RWPE2 (cell line): ENCODE results near the gene EHD3.

Source experiments
- ATAC-seq: fragments of 200-7000 bp; cut with Tn5 transposase; 3 replicates; pipeline ENCODE4 v1.9.1; 2021; ENCODE audit warnings: low read depth
- DNase-seq: peaks from one replicate; pipeline ENCODE4 v3.0.0-alpha.2; 2020; ENCODE audit warnings: low spot score
- H3K27ac ChIP-seq: fragments of 450-650 bp; 2 replicates; pipeline ENCODE4 v1.5.1; 2017; ENCODE audit warnings: mild to moderate bottlenecking; ENCODE audit not compliant: poor library complexity, severe bottlenecking
- H3K27me3 ChIP-seq: fragments of 250-450 bp; sonication (Bioruptor Pico); 2 replicates; pipeline ENCODE4 v1.5.1; 2021; ENCODE audit warnings: mild to moderate bottlenecking, moderate library complexity; ENCODE audit not compliant: insufficient read depth, poor library complexity, severe bottlenecking
- H3K36me3 ChIP-seq: fragments of 250-450 bp; sonication (Bioruptor Pico); 2 replicates; pipeline ENCODE4 v1.5.1; 2020; ENCODE audit warnings: low read depth, mild to moderate bottlenecking, moderate library complexity
- H3K4me1 ChIP-seq: fragments of 250-450 bp; sonication (Bioruptor Pico); 2 replicates; pipeline ENCODE4 v1.5.1; 2021; ENCODE audit warnings: mild to moderate bottlenecking, moderate library complexity; ENCODE audit not compliant: insufficient read depth, poor library complexity, severe bottlenecking
- H3K4me3 ChIP-seq: fragments of 250-450 bp; sonication (Bioruptor Pico); 2 replicates; pipeline ENCODE4 v1.5.1; 2021; ENCODE audit warnings: mild to moderate bottlenecking, moderate library complexity; ENCODE audit not compliant: severe bottlenecking
- H3K9me3 ChIP-seq: fragments of 250-450 bp; sonication (Bioruptor Pico); 2 replicates; pipeline ENCODE4 v1.5.1; 2021; ENCODE audit warnings: mild to moderate bottlenecking, moderate library complexity; ENCODE audit not compliant: severe bottlenecking
- TF ChIP-seq, protein P1 (sequence below): fragments of 450-650 bp; IDR thresholded peaks from one replicate; pipeline ENCODE4 v1.5.1; 2017; ENCODE audit warnings: mild to moderate bottlenecking, moderate library complexity; ENCODE audit not compliant: poor library complexity, severe bottlenecking

EHD3 gene

GRCh38 chr2:31304816-31305215 is 70.9 kb downstream of the EHD3 start:
- DNase-seq (no peak), ATAC-seq (no peak)
- H3K4me3 ChIP-seq: no peak overlapping the region
- H3K27ac ChIP-seq: no peak overlapping the region
- no peaks in the 10 kb centered on the region for H3K9me3 ChIP-seq
- no peaks in the 10 kb centered on the region for H3K4me1 ChIP-seq
- no peaks in the 10 kb centered on the region for H3K36me3 ChIP-seq
- TF ChIP-seq, protein P1, sequence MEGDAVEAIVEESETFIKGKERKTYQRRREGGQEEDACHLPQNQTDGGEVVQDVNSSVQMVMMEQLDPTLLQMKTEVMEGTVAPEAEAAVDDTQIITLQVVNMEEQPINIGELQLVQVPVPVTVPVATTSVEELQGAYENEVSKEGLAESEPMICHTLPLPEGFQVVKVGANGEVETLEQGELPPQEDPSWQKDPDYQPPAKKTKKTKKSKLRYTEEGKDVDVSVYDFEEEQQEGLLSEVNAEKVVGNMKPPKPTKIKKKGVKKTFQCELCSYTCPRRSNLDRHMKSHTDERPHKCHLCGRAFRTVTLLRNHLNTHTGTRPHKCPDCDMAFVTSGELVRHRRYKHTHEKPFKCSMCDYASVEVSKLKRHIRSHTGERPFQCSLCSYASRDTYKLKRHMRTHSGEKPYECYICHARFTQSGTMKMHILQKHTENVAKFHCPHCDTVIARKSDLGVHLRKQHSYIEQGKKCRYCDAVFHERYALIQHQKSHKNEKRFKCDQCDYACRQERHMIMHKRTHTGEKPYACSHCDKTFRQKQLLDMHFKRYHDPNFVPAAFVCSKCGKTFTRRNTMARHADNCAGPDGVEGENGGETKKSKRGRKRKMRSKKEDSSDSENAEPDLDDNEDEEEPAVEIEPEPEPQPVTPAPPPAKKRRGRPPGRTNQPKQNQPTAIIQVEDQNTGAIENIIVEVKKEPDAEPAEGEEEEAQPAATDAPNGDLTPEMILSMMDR: no peak
- H3K27me3 ChIP-seq: no peaks in the 10 kb centered on the region

GRCh38 chr2:31312898-31313297 is 78.9 kb downstream of the EHD3 start:
- TF ChIP-seq, protein P1: no peak
- Histone ChIP-seq H3K27me3 (no peaks in the 10 kb centered on the region), H3K36me3 (no peaks in the 10 kb centered on the region), H3K4me3 (no peak overlapping the region), H3K4me1 (no peaks in the 10 kb centered on the region), H3K27ac (no peak overlapping the region), H3K9me3 (peaks cover 2% of the 10 kb centered on the region)
- no peak; the same call in 2 of the 3 replicates for ATAC-seq
- DNase-seq: no peak

DNA sequence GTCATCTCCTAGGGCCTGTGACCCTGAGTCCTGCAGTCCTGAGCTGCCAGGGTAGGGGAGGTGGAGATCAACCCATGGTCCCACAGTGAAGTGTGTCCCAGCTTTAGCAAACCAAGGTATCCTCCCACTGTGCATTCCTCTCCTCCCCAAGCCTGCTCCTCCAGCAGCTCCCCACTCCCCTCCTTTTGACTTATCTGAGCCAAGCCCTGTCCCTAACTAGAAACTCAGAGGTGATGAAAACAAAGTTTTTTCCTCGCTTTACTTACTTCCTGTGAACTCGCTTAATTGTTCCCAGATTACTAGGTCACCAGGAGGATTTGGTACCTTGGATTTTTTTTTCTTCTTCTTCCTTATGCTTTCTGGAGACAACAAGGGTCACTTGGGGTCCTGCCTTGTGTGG is 80.8 kb downstream of the EHD3 start:
- TF ChIP-seq, protein P1: no peak
- Histone ChIP-seq H3K4me3 (no peak overlapping the region), H3K4me1 (no peaks in the 10 kb centered on the region), H3K27ac (no peak overlapping the region), H3K9me3 (peaks cover 2% of the 10 kb centered on the region), H3K27me3 (no peaks in the 10 kb centered on the region), H3K36me3 (no peaks in the 10 kb centered on the region)
- no peak for DNase-seq
- ATAC-seq: no peak

GRCh38 chr2:31317396-31317795 is 83.4 kb downstream of the EHD3 start:
- Histone ChIP-seq H3K9me3 (no peaks in the 10 kb centered on the region), H3K4me3 (no peak overlapping the region), H3K36me3 (no peaks in the 10 kb centered on the region), H3K27ac (no peak overlapping the region), H3K27me3 (no peaks in the 10 kb centered on the region), H3K4me1 (no peaks in the 10 kb centered on the region)
- DNase-seq: no peak
- TF ChIP-seq, protein P1: no peak
- ATAC-seq: no peak

DNA sequence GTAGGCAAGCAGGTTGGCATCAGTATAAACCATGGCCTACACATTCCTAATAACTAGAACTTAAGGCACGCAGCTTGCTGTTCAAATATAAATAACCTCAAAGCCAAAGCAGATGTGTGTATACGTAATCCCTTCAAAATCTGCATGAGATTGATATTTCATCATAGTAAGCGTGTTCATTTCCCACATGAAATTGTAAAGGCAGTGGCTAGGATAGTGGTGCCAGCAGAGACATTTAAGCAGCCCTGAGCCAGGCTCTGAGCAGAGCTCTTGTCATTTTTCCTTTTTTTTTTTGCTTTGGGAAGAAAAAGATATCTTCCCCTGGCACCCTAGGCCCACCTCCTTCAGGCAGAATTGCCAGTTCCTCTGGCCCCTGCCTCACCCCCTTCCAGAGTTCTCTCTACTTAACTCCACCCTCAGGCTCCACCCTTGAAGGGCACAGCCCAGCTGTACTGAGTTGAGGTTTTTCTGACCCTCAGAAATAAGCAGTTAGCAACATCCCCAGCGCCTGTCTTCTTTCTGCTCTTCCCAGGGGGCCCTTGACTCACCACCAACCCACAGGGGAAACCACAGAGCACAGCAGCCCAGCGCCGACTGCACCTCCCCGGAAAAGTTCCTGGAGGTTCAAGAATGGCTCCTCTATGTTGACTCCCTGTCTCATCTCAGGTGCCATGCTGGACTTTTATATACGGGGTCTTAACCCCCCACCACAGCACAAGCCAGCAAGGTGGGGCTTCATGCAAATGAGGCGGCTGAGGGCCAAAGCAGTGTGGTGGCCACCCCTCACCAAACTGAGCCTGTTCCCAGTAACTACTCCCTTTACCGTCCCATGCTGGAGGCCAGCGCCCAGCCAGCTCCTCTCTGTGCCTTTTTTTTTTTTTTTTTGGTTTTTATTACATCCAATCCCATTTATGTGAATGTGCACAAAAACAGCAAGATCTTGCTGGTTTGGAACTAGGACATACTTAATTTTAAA is 84.7 kb downstream of the EHD3 start:
- Histone ChIP-seq H3K9me3 (no peaks in the 10 kb centered on the region), H3K27ac (no peak overlapping the region), H3K36me3 (no peaks in the 10 kb centered on the region), H3K4me3 (no peak overlapping the region), H3K27me3 (no peaks in the 10 kb centered on the region), H3K4me1 (no peaks in the 10 kb centered on the region)
- no peak for DNase-seq
- no peak for ATAC-seq
- TF ChIP-seq, protein P1: no peak
